Parathyroid adenoma (tissue), 2 donors: ENCODE data around the gene FAM174B.

Source experiments
- H2AFZ ChIP-seq: fragments of 300-600 bp; sonication (generic); one replicate; pipeline ENCODE4 v1.7.0; 2017; ENCODE audit warnings: antibody characterized with exemption, mild to moderate bottlenecking
- H3K27ac ChIP-seq: fragments of 300-600 bp; sonication (generic); one replicate; pipeline ENCODE4 v1.7.0; 2017
- H3K27me3 ChIP-seq: fragments of 300-600 bp; sonication (generic); one replicate; pipeline ENCODE4 v1.7.0; 2017; ENCODE audit warnings: low read length; ENCODE audit not compliant: control insufficient read depth, insufficient read depth
- H3K36me3 ChIP-seq: fragments of 300-600 bp; sonication (generic); one replicate; pipeline ENCODE4 v1.7.0; 2017; ENCODE audit warnings: low read length; ENCODE audit not compliant: control insufficient read depth, insufficient read depth
- H3K4me1 ChIP-seq: fragments of 300-600 bp; sonication (generic); one replicate; pipeline ENCODE4 v1.7.0; 2017; ENCODE audit warnings: control low read depth
- H3K4me2 ChIP-seq: fragments of 300-600 bp; sonication (generic); one replicate; pipeline ENCODE4 v1.7.0; 2017; ENCODE audit warnings: low read length
- H3K4me3 ChIP-seq: fragments of 300-600 bp; sonication (generic); one replicate; pipeline ENCODE4 v1.7.0; 2017; ENCODE audit warnings: low read depth, low read length
- H3K79me2 ChIP-seq: fragments of 300-600 bp; sonication (generic); one replicate; pipeline ENCODE4 v1.7.0; 2017; ENCODE audit warnings: control low read depth
- H3K9ac ChIP-seq: fragments of 300-600 bp; sonication (generic); one replicate; pipeline ENCODE4 v1.7.0; 2017; ENCODE audit warnings: mild to moderate bottlenecking
- H3K9me3 ChIP-seq: fragments of 300-600 bp; sonication (generic); one replicate; pipeline ENCODE4 v1.7.0; 2017; ENCODE audit warnings: low read length; ENCODE audit not compliant: control insufficient read depth
- TF ChIP-seq, protein P1 (sequence below): fragments of 300-600 bp; sonication (generic); IDR thresholded peaks from one replicate; pipeline ENCODE4 v1.7.0; 2017; ENCODE audit warnings: antibody characterized with exemption, mild to moderate bottlenecking
- donor health status: primary hyperparathyroidism.

Gene FAM174B

GRCh38 chr15:92656089-92656488, 514 bp upstream of the FAM174B start:
- H3K9me3 ChIP-seq, result no peaks in the 10 kb centered on the region
- H3K79me2 ChIP-seq, result no peaks in the 10 kb centered on the region
- H3K4me1 ChIP-seq, result no peaks in the 10 kb centered on the region
- TF ChIP-seq, protein P1, sequence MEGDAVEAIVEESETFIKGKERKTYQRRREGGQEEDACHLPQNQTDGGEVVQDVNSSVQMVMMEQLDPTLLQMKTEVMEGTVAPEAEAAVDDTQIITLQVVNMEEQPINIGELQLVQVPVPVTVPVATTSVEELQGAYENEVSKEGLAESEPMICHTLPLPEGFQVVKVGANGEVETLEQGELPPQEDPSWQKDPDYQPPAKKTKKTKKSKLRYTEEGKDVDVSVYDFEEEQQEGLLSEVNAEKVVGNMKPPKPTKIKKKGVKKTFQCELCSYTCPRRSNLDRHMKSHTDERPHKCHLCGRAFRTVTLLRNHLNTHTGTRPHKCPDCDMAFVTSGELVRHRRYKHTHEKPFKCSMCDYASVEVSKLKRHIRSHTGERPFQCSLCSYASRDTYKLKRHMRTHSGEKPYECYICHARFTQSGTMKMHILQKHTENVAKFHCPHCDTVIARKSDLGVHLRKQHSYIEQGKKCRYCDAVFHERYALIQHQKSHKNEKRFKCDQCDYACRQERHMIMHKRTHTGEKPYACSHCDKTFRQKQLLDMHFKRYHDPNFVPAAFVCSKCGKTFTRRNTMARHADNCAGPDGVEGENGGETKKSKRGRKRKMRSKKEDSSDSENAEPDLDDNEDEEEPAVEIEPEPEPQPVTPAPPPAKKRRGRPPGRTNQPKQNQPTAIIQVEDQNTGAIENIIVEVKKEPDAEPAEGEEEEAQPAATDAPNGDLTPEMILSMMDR, result no peak
- no peak overlapping the region for H2AFZ ChIP-seq
- no peak overlapping the region for H3K9ac ChIP-seq
- H3K36me3 ChIP-seq, result no peaks in the 10 kb centered on the region
- no peaks in the 10 kb centered on the region for H3K27me3 ChIP-seq
- H3K27ac ChIP-seq, result no peak overlapping the region
- H3K4me2 ChIP-seq, result no peak overlapping the region
- H3K4me3 ChIP-seq, result no peak overlapping the region

DNA sequence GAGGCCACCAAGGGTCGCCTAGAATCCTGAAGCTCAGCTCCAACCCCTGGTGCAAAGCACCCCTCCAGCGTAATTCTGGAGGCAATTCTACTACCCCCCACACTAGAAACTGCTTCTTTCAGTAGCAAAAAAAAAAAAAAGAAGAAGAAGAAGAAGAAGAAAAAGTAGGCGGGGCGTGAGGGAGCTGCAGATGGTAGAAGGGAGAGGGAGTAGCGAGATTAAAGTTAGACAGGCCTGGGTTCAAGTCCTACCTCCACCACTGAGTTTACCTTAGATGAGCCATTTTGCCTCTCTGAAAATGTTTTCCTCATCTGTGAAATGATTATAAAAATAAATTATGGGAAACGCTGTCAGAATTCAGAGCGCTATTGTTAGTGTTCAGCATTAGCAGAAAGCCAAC, 913 bp downstream of the FAM174B start:
- TF ChIP-seq, protein P1, result no peak
- no peaks in the 10 kb centered on the region for H3K79me2 ChIP-seq
- no peaks in the 10 kb centered on the region for H3K9me3 ChIP-seq
- no peaks in the 10 kb centered on the region for H3K27me3 ChIP-seq
- H3K4me2 ChIP-seq, result no peak overlapping the region
- H3K36me3 ChIP-seq, result no peaks in the 10 kb centered on the region
- no peak overlapping the region for H3K4me3 ChIP-seq
- no peak overlapping the region for H3K9ac ChIP-seq
- no peak overlapping the region for H2AFZ ChIP-seq
- no peaks in the 10 kb centered on the region for H3K4me1 ChIP-seq
- no peak overlapping the region for H3K27ac ChIP-seq

- TF ChIP-seq, protein P1, result no peak
- no peaks in the 10 kb centered on the region for H3K79me2 ChIP-seq
- no peaks in the 10 kb centered on the region for H3K27me3 ChIP-seq
- no peak overlapping the region for H3K9ac ChIP-seq
- no peaks in the 10 kb centered on the region for H3K9me3 ChIP-seq
- H3K36me3 ChIP-seq, result no peaks in the 10 kb centered on the region
- no peak overlapping the region for H3K27ac ChIP-seq
- H3K4me1 ChIP-seq, result no peaks in the 10 kb centered on the region
- H2AFZ ChIP-seq, result no peak overlapping the region
- no peak overlapping the region for H3K4me3 ChIP-seq
- H3K4me2 ChIP-seq, result no peak overlapping the region
These were observed 1.6 kb downstream of the FAM174B start for GRCh38 chr15:92653836-92654539.

DNA sequence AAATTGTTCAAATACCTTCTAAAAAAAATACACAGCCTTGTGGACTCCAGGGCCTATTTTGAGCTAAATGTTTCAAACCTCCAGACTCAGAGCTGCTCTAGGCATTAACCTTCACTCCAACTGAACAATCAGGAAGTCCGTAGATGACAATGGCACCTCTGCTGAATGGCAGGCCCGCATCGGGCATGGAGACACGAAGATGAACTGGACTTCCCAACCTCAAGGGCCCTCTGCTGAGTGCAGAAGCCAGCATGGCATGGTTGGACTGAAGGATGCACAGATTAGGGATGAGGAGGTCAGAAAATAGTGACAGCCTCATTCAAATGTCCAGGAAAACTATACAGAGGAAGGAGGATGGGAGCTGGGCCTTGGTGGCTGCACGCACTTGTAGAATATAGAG, 2.2 kb downstream of the FAM174B start:
- no peak overlapping the region for H3K27ac ChIP-seq
- H3K36me3 ChIP-seq, result no peaks in the 10 kb centered on the region
- H3K9ac ChIP-seq, result no peak overlapping the region
- H3K9me3 ChIP-seq, result no peaks in the 10 kb centered on the region
- H2AFZ ChIP-seq, result no peak overlapping the region
- H3K4me1 ChIP-seq, result no peaks in the 10 kb centered on the region
- H3K4me2 ChIP-seq, result no peak overlapping the region
- no peaks in the 10 kb centered on the region for H3K79me2 ChIP-seq
- no peak overlapping the region for H3K4me3 ChIP-seq
- no peaks in the 10 kb centered on the region for H3K27me3 ChIP-seq
- TF ChIP-seq, protein P1, result no peak

DNA sequence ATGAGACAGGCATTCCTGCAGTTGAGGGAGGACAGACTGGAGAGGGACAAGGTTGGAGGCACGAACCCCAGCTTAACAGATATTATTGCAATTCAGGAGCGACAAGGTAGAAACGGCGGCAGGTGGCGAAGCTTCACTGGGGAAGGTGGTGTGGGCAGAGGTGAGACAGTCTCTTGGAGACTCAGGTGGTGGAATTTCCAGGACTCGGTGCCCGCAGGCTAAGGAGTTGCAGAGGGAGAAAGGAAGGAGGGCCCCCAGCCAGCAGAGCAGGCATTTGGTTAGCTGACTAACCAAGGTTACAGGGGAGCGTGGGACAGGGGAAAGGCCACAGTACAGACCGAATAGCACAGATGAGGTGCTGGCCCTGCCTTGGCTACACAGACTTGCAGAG, 3.0 kb downstream of the FAM174B start:
- H3K4me1 ChIP-seq, result no peaks in the 10 kb centered on the region
- no peak overlapping the region for H3K4me2 ChIP-seq
- no peak overlapping the region for H2AFZ ChIP-seq
- H3K36me3 ChIP-seq, result no peaks in the 10 kb centered on the region
- TF ChIP-seq, protein P1, result no peak
- no peak overlapping the region for H3K4me3 ChIP-seq
- H3K9ac ChIP-seq, result no peak overlapping the region
- no peaks in the 10 kb centered on the region for H3K9me3 ChIP-seq
- H3K27ac ChIP-seq, result no peak overlapping the region
- no peaks in the 10 kb centered on the region for H3K27me3 ChIP-seq
- H3K79me2 ChIP-seq, result no peaks in the 10 kb centered on the region
